ENCODE results near the gene FRMD3.

Gene FRMD3

DNA sequence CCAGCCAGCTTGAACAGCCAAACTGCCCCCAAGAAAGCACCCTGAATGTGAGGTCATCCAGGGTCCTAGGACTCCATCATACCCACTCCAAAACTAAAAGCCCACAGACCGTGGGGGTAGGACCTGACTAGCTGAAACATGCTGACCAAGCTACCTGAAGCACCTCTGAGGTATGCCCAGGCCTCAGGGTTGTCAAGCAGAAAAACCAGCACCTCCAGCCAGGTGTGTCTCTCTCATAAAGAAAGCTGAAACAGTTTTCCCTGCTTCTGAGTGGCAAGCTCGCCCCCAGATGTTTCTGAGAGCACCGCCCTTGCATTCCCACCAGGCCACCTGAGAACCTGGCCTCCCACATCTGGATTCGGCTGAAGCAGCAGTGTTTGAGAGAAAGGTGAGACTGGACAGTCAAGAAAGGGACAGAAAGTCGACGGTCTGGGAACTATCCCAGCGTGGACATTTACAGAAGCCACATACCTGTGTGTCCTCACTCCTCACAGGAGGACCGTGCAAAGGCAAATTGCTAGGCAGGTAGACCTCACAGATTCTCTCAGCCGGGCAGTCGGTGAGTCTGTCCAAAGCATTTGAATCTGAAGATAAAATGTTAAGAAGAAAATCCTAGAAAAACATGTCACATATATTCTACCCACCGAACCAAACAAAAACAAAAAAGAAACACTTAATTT is 319.6 kb downstream of the FRMD3 start:
- no peak for DNase-seq

DNA sequence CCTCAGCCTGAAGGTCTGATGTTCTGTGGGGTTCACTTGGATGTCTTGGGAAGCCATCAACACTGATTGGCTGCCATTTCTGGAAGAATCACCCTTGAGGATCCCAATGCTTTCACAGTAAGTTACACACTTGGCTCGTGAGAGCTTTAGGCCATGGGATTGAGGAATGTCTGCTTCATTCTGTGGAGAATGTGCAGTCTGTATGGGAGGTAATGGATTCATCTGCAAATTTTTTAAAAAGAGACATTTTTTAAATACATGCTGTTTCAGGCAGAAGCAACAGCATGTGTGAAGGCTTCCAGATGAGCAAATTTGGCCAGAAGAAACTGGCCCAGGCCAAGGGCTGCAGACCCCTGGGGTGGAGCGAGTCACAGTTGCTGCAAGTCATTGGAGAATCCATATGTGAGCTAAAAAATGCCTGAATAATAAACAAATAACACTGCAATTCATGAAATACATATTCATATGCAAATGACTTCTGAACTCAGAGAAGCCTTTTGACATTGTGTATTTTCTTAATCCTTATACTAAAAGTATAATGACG is 328.9 kb downstream of the FRMD3 start:
- DNase-seq = no peak

DNA sequence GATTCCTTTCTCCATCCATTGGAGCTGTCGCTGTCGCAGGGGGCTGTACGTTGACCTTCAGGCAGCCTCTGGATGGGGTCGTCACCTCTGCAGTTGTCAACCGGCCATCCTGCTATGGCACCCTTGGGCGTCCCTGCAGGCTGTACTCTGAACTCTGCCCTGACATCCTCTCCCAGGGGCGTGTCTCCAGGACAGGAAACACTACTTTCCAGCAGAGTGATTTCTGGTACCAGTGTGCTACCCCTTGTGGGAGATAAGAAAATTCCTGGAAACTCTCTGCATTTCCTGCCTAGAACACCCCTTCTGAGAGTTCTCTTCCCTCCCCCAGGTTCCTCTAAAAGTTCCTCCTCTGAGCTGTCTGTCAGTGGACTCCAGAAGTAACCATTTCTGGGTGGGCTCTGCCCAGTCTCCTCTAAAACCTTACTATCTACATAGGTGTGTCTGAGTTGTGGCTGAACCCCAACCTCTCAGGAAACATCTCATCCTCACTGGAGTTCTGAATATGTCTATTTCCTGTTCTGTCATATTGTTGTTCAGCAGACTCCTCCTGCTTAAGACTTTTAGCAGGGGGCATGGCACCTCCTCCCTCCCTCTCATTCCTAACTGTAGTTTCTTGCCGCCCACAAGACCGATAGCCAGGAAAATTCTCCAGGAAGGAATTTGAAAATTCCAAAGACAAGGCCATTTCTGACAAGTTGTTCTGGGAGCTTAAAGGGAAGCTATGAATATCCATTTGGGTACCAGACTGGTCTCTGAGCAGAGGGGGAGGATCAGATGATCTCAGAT is 329.9 kb downstream of the FRMD3 start:
- no peak for DNase-seq

DNA sequence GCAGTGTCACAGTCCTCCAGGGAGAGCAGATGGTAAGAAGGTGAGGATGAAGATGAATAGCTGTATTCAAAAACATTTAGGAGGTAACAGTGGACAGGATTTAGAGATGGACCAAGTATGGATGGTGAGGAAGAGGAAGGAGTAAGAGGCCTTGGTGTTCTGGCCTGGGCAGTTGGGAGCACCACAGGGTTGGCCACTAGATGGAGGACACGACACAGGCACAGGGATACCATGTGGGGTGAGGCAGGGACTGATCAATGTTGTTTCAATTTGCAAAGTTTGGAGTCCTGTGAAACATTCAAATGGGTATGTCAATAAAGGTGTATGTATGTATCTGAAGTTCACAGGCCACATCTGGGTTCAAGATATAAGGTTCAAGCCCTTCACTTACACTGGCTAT is 334.2 kb downstream of the FRMD3 start:
- no peak for DNase-seq

DNA sequence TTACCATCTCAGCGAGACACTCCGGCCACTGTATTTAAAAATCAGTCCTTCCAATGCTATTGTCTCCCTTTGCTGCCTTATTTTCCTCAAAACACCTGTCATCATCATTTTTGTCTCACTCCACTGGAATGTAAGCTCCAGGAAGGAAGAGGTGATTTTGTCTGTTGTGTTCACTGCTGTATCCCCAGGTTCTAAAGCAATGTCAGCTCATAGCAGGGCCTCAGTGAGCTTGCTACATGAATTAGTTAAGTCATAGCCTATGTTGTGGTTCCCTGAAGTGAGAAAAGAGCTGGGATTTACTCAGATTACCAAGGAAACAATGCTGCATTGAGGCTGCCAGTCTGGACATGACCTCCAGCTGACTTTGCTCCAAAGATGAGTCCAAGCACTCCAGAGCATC is 337.7 kb downstream of the FRMD3 start:
- no peak for DNase-seq

DNA sequence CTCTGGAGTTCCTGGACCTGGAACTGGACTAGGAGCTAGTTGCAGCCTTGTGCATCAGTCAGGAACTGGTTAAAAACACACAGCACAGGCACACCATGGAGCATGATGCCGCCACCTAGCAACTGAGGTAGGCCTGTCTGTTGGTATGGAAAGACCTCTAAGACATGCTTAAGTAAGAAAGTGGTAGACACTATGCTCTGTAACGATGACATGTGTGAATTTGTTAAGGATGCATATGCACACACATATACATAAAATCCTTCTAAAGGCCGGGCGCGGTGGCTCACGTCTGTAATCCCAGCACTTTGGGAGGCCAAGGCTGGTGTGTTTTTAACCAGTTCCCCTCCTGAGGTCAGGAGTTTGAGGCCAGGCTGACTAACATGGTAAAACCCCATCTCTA is 338.4 kb downstream of the FRMD3 start:
- no peak for DNase-seq

DNA sequence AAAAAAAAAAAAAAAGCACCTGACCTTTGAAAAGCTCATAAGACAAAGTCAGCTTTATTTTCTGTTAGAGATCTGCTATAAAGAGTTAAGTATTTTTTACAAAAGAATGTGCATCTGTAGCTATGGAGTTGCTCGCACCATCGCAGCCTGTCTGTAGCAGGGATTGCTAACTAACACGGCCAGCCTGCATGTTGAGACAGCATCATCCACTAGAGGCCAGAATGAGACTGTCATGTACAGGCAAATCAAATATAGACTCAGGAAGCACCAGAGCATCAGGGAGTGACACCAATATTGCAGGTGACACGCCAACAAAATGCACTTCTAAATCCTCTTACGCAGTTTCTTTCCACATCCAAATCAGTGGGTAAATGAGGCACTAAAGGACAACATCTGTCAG is 339.0 kb downstream of the FRMD3 start:
- peak; percentile 83 for DNase-seq

DNA sequence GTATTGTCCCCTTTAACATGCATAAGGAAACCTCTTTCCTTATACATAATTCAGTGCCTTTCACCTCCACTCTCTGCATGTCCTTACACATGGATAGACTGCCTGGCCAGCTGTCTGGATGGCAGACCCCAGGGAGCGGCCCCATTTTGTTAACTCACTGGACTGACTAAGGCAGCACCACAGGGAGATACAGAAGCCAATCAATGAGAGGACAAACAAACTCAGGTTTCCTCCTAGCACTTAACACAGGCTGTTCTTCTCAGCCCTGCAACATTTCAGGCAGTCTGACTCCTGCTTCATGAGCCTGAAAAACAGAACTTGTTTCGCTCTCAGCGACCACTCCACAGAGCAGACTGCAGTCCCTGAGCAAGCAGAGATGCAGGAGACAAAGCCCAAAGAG is 339.8 kb downstream of the FRMD3 start:
- peak; percentile 84 for DNase-seq

DNA sequence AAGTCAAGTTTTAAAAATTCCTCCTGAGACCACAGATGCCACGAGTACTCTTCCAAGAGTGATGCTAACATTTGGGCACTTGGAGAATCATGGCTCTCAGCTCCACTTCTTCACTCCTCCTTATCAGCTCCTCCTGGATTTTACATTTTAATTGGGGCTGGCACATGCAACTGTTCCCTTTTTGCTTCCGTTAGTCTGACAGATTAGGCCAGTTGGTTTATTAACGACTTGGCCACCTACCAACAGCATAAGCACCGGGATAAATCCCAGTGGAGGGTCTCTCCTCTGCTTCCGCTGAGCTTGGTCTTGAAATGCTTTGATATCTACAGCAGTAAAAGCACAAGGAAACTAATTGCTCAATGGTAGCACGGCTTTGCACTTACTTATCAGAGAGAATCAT is 340.6 kb downstream of the FRMD3 start:
- DNase-seq = peak; percentile 70

DNA sequence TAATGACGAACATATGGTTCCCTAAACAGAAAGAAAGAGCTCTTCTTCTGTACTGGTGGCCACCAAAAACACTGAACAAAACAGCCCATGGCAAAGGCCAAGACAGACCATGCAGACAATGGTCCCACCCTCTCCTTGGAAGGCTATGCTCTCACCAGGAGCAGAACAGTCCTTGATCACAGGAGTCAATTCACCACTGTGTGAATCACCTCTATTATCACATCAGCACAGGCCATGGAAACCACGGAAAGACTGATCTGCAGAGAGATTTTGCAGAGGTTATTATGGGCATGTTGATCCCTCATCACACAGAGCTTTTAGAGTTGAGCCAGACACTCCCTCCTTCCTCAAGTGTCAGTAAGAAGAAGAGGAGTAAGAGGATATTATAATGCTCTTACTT is 341.3 kb downstream of the FRMD3 start:
- peak; percentile 10 for DNase-seq
